GM18861 (cell line): ENCODE results near the gene ZC3H12D.
"Not testable (repeated sequence)": the region's sequence is repeated elsewhere in the genome, so short reads cannot be mapped to it uniquely, and the experiment has no call there.

Source experiments
- ATAC-seq: cut with Tn5 transposase; IDR thresholded peaks from one replicate; pipeline ENCODE4 v1.9.1; 2021; ENCODE audit not compliant: unreplicated experiment

The ZC3H12D gene

GRCh38 chr6:149444360-149445094, 40.3 kb downstream of the ZC3H12D start:
- ATAC-seq: not testable (repeated sequence)

GRCh38 chr6:149443411-149444181, 41.2 kb downstream of the ZC3H12D start:
- ATAC-seq: no peak

GRCh38 chr6:149441740-149442139, 43.1 kb downstream of the ZC3H12D start:
- no peak for ATAC-seq

- ATAC-seq: no peak
Observed at GRCh38 chr6:149440735-149441671, 43.8 kb downstream of the ZC3H12D start.

GRCh38 chr6:149439626-149440025, 45.2 kb downstream of the ZC3H12D start:
- no peak for ATAC-seq

GRCh38 chr6:149438855-149439254, 46.0 kb downstream of the ZC3H12D start:
- ATAC-seq: no peak

GRCh38 chr6:149437212-149437611, 47.6 kb downstream of the ZC3H12D start:
- no peak for ATAC-seq

- no peak for ATAC-seq
Observed at GRCh38 chr6:149436647-149437046, 48.2 kb downstream of the ZC3H12D start.

- no peak for ATAC-seq
Observed at GRCh38 chr6:149435919-149436586, 48.8 kb downstream of the ZC3H12D start.

- ATAC-seq: no peak
Observed at GRCh38 chr6:149433881-149434280, 50.9 kb downstream of the ZC3H12D start.

- no peak for ATAC-seq
Observed at GRCh38 chr6:149433405-149433804, 51.4 kb downstream of the ZC3H12D start.

- peak; percentile 72 for ATAC-seq
Observed at GRCh38 chr6:149431905-149432775, 52.7 kb downstream of the ZC3H12D start.

GRCh38 chr6:149429427-149430360, 55.1 kb downstream of the ZC3H12D start:
- ATAC-seq: no peak

- no peak for ATAC-seq
Observed at GRCh38 chr6:149428606-149429005, 56.2 kb downstream of the ZC3H12D start.

- no peak for ATAC-seq
Observed at GRCh38 chr6:149425754-149426153, 59.1 kb downstream of the ZC3H12D start.

GRCh38 chr6:149425224-149425623, 59.6 kb downstream of the ZC3H12D start:
- no peak for ATAC-seq

GRCh38 chr6:149423964-149424440, 60.8 kb downstream of the ZC3H12D start:
- no peak for ATAC-seq

- no peak for ATAC-seq
Observed at GRCh38 chr6:149422581-149422980, 62.2 kb downstream of the ZC3H12D start.
